ENCODE results near the gene GARIN3. TPM values are rescaled to one million over a fixed set of nuclear protein-coding genes. Genes with fewer than 3 reads are reported as not detected.
"Not testable (repeated sequence)": the region's sequence is repeated elsewhere in the genome, so short reads cannot be mapped to it uniquely, and the experiment has no call there.

The GARIN3 gene
- not detected for polyA plus RNA-seq (2013, experiment 1 of 2)
- not detected for polyA plus RNA-seq (2013, experiment 2 of 2)

DNA sequence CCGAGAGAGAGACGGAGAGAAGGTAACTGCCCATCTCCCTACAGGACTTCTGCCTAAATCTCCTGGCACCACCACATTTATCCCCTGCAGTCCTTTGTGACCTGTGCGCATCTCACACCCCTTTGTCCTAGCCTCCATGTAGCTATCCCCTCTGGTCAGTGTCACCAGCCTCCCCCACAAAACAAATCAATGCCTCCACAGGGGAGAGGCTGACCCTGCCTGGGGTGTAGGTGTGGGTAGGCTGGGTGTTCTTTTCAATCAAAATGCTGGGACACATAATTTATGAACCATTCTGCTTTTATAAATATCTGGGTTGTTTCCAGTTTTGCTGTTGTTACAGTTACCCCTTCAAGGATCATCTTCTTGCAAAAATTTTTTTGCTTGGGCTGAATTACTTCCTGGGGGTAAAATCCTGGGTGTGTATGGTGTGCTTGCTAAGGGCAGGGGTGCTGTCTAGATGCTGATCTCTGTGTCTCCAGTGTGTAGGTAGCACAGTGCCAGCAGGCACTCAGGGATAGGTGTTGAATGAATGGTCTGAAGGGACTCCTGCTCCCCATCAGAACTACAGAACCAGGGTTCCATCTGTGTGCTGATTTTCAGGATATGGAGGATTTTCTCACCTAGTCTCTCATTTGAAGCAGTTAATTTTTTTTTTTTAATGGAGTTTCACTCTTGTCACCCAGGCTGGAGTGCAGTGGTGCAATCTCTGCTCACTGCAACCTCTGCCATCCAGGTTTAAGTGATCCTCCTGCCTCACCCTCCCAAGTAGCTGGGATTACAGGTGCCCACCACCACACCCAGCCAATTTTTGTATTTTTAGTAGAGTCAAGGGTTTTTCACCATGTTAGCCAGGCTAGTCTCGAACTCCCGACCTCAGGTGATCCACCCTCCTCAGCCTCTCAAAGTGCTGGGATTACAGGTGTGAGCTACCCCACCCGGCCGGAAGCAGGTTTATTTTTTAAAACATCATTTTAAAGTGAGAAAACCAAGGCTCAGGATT lies at the start of gene GARIN3:
Gene GARIN3 (minus strand): TSS at position 51 of the 1,000 bp plus-strand sequence. CDS start 96 bp downstream, outside the sequence.
- no peaks in the 10 kb centered on the region for H3K36me3 ChIP-seq (ENCODE audit: insufficient read depth, low read length)
- 96% methylated on average over 7 of the region's 7 CpGs for WGBS
- H3K27me3 ChIP-seq (ENCODE audit: insufficient read depth, low read length), result no peaks in the 10 kb centered on the region
- no peaks in the 10 kb centered on the region for H3K4me1 ChIP-seq (ENCODE audit: insufficient read depth, low read length)
- H3K9ac ChIP-seq (ENCODE audit: low read depth, low read length), result no peak within 1 kb of the TSS
- no peaks in the 10 kb centered on the region for H3K9me3 ChIP-seq (ENCODE audit: insufficient read depth, low read depth, low read length)
- H3K27ac ChIP-seq (ENCODE audit: low read depth, low read length), result no peak within 1 kb of the TSS
- H3K4me3 ChIP-seq (ENCODE audit: low read length), result no peak within 1 kb of the TSS

DNA sequence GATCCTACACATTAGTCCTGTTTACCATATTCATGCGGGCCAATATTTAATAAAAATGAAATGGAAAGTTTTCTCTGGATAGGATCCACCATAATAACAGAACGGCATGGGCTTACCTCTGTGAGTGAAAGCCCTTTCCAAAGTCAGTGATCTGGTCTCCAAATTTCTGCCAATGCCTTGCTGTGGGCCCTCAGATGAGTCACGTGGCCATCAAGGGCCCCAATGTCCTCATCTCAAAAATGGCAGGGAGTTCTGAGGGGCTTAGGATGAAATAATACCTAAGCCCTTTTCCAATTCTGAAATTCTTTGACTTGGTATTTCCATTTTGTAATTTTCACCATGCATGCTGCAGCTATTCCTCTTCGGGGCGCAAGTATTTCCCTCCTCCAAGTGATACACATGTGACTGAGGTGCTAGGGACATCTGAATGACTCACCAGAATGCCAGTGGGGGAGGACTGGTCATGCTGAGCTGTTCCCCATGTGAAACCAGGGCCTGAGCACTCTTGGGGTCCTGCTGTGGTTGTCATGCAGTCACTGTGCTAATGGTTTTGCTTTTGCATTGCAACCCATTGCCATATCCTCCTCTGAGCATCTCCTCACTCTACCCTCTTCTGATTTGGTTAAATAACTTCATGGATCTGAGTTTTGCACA lies 49.6 kb upstream of the GARIN3 start:
- Histone ChIP-seq H3K27me3 (ENCODE audit: insufficient read depth, low read length) (no peaks in the 10 kb centered on the region), H3K27ac (ENCODE audit: low read depth, low read length) (no peak overlapping the region), H3K9ac (ENCODE audit: low read depth, low read length) (no peak overlapping the region), H3K9me3 (ENCODE audit: insufficient read depth, low read depth, low read length) (no peaks in the 10 kb centered on the region), H3K4me3 (ENCODE audit: low read length) (no peak overlapping the region), H3K4me1 (ENCODE audit: insufficient read depth, low read length) (peaks cover 7% of the 10 kb centered on the region), H3K36me3 (ENCODE audit: insufficient read depth, low read length) (no peaks in the 10 kb centered on the region)
- 78% methylated on average over 5 of the region's 5 CpGs for WGBS

DNA sequence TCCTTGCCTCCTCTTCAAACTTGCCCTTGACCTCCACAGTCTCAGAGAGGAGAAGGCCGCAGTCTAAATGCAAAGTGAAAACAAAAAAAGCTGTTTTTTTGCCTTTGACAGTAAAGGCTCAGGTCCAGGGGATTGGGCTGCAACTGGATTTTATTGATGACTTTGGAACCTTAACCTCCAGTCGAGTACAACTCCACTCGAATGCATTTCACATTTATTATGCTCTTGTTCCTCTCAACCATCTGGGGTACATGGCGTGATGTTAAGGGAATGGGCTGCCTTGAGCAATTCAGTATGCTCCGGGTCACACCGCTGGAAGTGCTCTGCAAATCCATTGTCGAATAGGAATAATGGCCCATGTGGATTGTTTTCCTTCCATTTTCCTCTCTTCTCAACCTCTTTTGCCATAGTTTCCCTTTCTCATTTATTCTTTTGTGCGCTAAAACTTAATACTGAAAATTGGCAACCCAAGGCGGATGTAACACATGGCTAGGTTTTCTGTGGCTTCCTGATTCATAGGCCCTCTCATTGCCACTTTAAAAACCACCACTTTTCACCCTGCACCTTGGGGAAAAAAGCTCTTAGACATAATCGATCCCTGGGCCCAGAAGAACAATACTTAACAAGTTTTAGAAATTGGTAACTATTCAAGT lies 48.9 kb upstream of the GARIN3 start:
- H3K4me3 ChIP-seq (ENCODE audit: low read length), result no peak overlapping the region
- peaks cover 7% of the 10 kb centered on the region for H3K4me1 ChIP-seq (ENCODE audit: insufficient read depth, low read length)
- 92% methylated on average over 10 of the region's 10 CpGs for WGBS
- no peaks in the 10 kb centered on the region for H3K9me3 ChIP-seq (ENCODE audit: insufficient read depth, low read depth, low read length)
- no peaks in the 10 kb centered on the region for H3K36me3 ChIP-seq (ENCODE audit: insufficient read depth, low read length)
- no peaks in the 10 kb centered on the region for H3K27me3 ChIP-seq (ENCODE audit: insufficient read depth, low read length)
- no peak overlapping the region for H3K9ac ChIP-seq (ENCODE audit: low read depth, low read length)
- H3K27ac ChIP-seq (ENCODE audit: low read depth, low read length), result no peak overlapping the region

DNA sequence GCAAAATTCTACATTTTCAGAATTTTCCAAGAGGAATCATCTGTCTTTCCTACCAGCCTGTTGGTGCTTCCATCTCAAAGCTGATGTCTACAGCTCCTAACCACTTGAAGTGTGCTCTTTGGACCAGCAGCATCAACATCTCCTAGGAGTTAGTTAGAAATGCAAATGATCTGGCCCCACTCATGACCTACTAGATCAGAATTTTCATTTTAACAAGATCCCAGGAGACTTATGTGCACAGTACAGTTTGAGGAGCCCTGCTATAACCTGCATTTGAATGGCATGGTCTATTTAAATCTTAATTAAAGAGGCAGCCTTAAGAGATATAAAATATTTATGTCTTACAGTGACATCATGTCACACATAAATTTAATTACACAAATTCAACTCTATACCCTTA lies 48.4 kb upstream of the GARIN3 start:
- Histone ChIP-seq H3K4me1 (ENCODE audit: insufficient read depth, low read length) (peaks cover 7% of the 10 kb centered on the region), H3K27me3 (ENCODE audit: insufficient read depth, low read length) (no peaks in the 10 kb centered on the region), H3K9ac (ENCODE audit: low read depth, low read length) (no peak overlapping the region), H3K4me3 (ENCODE audit: low read length) (no peak overlapping the region), H3K9me3 (ENCODE audit: insufficient read depth, low read depth, low read length) (no peaks in the 10 kb centered on the region), H3K27ac (ENCODE audit: low read depth, low read length) (no peak overlapping the region), H3K36me3 (ENCODE audit: insufficient read depth, low read length) (no peaks in the 10 kb centered on the region)

DNA sequence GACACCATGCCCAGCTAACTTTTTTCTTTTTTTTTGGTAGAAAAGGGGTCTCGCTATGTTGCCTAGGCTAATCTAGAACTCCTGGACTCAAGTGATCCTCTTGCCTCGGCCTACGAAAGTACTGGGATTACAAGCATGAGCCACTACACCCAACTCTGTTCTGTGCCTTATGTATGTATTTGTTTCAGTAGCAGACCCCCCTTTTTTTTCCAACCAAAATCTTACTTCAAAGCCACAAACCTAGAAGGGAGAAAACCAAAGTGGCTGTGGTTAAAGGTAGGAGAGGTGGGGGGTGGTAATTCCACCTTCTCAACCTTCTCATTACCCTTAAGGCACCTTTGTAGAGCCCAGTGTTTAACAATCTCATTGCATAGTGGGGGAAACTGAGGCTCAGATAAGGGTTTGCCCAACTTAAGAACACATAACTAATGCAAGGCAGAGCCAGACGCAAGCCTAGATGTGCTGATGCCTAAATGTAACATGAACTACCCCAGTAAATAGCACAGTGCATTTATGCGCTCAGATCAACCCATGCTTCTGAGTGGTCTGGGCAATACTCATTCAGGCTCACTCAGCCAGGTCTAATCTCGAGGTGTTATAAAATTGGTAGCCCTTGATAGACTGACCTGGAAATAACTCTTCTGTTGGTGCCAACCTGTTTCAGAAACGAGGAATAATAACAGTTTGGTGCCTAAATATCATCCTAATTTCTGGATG lies 47.6 kb upstream of the GARIN3 start:
- H3K27me3 ChIP-seq (ENCODE audit: insufficient read depth, low read length), result no peaks in the 10 kb centered on the region
- no peak overlapping the region for H3K4me3 ChIP-seq (ENCODE audit: low read length)
- 94% methylated on average over 7 of the region's 7 CpGs for WGBS
- H3K9me3 ChIP-seq (ENCODE audit: insufficient read depth, low read depth, low read length), result no peaks in the 10 kb centered on the region
- H3K27ac ChIP-seq (ENCODE audit: low read depth, low read length), result no peak overlapping the region
- no peak overlapping the region for H3K9ac ChIP-seq (ENCODE audit: low read depth, low read length)
- H3K4me1 ChIP-seq (ENCODE audit: insufficient read depth, low read length), result peaks cover 7% of the 10 kb centered on the region
- no peaks in the 10 kb centered on the region for H3K36me3 ChIP-seq (ENCODE audit: insufficient read depth, low read length)

DNA sequence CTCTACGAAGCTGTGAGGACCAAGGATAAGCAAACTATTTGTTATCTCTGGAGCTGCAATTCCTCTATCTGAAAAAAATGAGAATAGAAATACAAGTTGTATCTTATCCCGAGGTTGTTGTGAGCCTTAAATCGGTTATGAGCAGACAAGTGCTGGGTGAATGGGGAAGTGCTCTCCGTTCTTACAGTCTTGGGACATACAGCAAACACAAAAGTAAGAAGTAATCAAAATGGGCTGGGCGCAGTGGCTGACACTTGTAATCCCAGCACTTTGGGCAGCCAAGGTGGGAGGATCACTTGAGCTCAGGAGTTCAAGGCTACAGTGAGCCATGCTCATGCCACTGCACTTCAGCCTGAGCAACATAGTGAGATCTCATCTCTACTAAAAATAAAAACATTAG lies 46.2 kb upstream of the GARIN3 start:
- no peak overlapping the region for H3K27ac ChIP-seq (ENCODE audit: low read depth, low read length)
- 97% methylated on average over 5 of the region's 5 CpGs for WGBS
- peaks cover 7% of the 10 kb centered on the region for H3K4me1 ChIP-seq (ENCODE audit: insufficient read depth, low read length)
- H3K4me3 ChIP-seq (ENCODE audit: low read length), result no peak overlapping the region
- H3K9ac ChIP-seq (ENCODE audit: low read depth, low read length), result no peak overlapping the region
- no peaks in the 10 kb centered on the region for H3K36me3 ChIP-seq (ENCODE audit: insufficient read depth, low read length)
- H3K9me3 ChIP-seq (ENCODE audit: insufficient read depth, low read depth, low read length), result no peaks in the 10 kb centered on the region
- H3K27me3 ChIP-seq (ENCODE audit: insufficient read depth, low read length), result no peaks in the 10 kb centered on the region

DNA sequence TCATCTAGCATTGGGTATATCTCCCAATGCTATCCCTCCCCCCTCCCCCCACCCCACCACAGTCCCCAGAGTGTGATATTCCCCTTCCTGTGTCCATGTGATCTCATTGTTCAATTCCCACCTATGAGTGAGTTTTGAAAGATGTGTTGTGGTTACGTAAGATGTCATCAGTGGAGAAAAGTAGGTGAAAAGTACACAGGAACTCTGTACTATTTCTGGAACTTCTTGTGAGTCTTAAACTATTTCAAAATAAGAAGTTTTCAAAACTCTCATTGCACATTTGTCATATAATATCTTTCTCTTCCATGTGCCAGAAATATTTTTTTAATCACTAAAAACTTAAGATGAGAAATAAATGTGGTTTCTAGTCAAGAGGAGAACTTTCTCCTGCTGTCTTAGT lies 44.6 kb upstream of the GARIN3 start:
- not testable (repeated sequence) for H3K9ac ChIP-seq (ENCODE audit: low read depth, low read length); H3K36me3 ChIP-seq (ENCODE audit: insufficient read depth, low read length); H3K9me3 ChIP-seq (ENCODE audit: insufficient read depth, low read depth, low read length); H3K4me3 ChIP-seq (ENCODE audit: low read length); H3K27me3 ChIP-seq (ENCODE audit: insufficient read depth, low read length); H3K27ac ChIP-seq (ENCODE audit: low read depth, low read length); H3K4me1 ChIP-seq (ENCODE audit: insufficient read depth, low read length)
- WGBS, result 100% methylated on average over 1 of the region's 1 CpG

DNA sequence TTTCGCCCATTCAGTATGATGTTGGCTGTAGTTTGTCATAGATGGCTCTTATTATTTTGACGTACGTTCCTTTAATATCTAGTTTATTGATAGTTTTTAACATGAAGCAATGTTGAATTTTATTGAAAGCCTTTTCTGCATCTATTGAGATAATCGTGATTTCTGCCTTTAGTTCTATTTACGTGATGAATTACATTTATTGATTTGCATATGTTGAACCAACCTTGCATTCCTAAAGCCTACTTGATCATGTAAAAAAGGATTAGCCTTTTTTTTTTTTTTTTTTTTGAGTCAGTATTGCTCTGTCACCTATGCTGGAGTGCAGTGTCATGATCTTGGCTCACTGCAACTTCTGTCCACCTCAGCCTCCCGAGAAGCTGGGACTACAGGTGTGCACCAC lies 39.6 kb upstream of the GARIN3 start:
- Histone ChIP-seq H3K9ac (ENCODE audit: low read depth, low read length) (no peak overlapping the region), H3K9me3 (ENCODE audit: insufficient read depth, low read depth, low read length) (peaks cover 13% of the 10 kb centered on the region; the same call in 1 of the 2 replicates), H3K27ac (ENCODE audit: low read depth, low read length) (no peak overlapping the region), H3K4me1 (ENCODE audit: insufficient read depth, low read length) (no peaks in the 10 kb centered on the region), H3K27me3 (ENCODE audit: insufficient read depth, low read length) (no peaks in the 10 kb centered on the region), H3K4me3 (ENCODE audit: low read length) (no peak overlapping the region), H3K36me3 (ENCODE audit: insufficient read depth, low read length) (no peaks in the 10 kb centered on the region)
- 96% methylated on average over 6 of the region's 6 CpGs for WGBS

DNA sequence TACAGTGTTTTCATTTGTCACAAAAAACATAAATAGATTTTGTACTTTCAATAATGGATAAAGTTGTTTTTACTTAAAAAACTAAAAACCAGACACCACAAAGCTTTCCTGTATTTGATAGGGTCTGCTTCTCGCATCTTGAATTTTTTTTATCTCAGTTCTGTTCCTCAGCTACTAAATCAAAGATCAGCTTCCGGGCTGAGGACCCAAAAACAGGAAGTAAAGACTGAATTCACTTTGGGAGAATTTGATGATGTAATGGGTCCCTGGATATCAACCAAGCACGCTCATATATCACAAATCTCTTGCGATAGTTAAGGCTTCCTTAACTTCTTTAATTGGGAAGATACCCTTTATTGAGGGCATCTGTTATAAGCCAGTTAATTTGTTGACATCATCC lies 38.7 kb upstream of the GARIN3 start:
- 100% methylated on average over 1 of the region's 4 CpGs for WGBS
- Histone ChIP-seq H3K27ac (ENCODE audit: low read depth, low read length) (no peak overlapping the region), H3K27me3 (ENCODE audit: insufficient read depth, low read length) (no peaks in the 10 kb centered on the region)

DNA sequence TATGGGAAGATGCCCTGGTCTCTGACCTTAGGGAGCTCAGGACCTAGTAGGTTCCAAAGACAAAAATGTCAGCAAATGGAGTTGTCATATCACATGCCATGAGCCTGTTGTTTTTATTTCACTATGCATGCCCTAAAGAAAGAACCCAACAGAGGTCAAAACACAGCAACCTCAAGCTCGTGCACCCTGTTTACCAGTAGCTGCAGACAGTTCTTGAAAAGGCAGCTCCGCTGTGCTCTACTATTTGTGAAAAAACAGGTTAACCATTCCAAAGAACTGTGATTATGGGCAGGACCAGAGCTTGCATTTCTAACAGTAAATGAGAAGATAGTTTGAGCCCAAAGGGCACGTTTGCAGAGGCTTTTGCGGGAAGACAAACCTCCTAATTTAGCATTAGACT lies 37.4 kb upstream of the GARIN3 start:
- 91% methylated on average over 4 of the region's 4 CpGs for WGBS
- peaks cover 13% of the 10 kb centered on the region; the same call in 1 of the 2 replicates for H3K9me3 ChIP-seq (ENCODE audit: insufficient read depth, low read depth, low read length)
- H3K36me3 ChIP-seq (ENCODE audit: insufficient read depth, low read length), result no peaks in the 10 kb centered on the region
- no peak overlapping the region for H3K4me3 ChIP-seq (ENCODE audit: low read length)
- H3K9ac ChIP-seq (ENCODE audit: low read depth, low read length), result no peak overlapping the region
- no peaks in the 10 kb centered on the region for H3K27me3 ChIP-seq (ENCODE audit: insufficient read depth, low read length)
- no peaks in the 10 kb centered on the region for H3K4me1 ChIP-seq (ENCODE audit: insufficient read depth, low read length)
- H3K27ac ChIP-seq (ENCODE audit: low read depth, low read length), result no peak overlapping the region

More for the DNA sequence above, 38.7 kb upstream of the GARIN3 start:
- H3K4me1 ChIP-seq (ENCODE audit: insufficient read depth, low read length), result no peaks in the 10 kb centered on the region
- H3K9ac ChIP-seq (ENCODE audit: low read depth, low read length), result no peak overlapping the region
- peaks cover 13% of the 10 kb centered on the region; the same call in 1 of the 2 replicates for H3K9me3 ChIP-seq (ENCODE audit: insufficient read depth, low read depth, low read length)
- no peaks in the 10 kb centered on the region for H3K36me3 ChIP-seq (ENCODE audit: insufficient read depth, low read length)
- H3K4me3 ChIP-seq (ENCODE audit: low read length), result no peak overlapping the region

Data from HUES64 (cell line).